HG03521 (cell line): ENCODE results near the gene PEX16.

Experiments
- ATAC-seq: cut with Tn5 transposase; IDR thresholded peaks from one replicate; pipeline ENCODE4 v1.9.1; 2021; ENCODE audit warnings: mild to moderate bottlenecking, moderate library complexity; ENCODE audit not compliant: unreplicated experiment

Gene PEX16

GRCh38 chr11:45917623-45918330 lies at the start of gene PEX16:
Gene PEX16 (minus strand): TSS chr11:45917877. CDS start chr11:45917811, 66 bp downstream.
- peak; percentile 91 for ATAC-seq

GRCh38 chr11:45964911-45965389 lies 47.3 kb upstream of the PEX16 start:
- ATAC-seq = no peak

GRCh38 chr11:45961751-45962240 lies 44.1 kb upstream of the PEX16 start:
- no peak for ATAC-seq

- ATAC-seq = no peak
Observed at GRCh38 chr11:45960387-45961095, 42.9 kb upstream of the PEX16 start.

GRCh38 chr11:45959851-45960250 lies 42.2 kb upstream of the PEX16 start:
- no peak for ATAC-seq

GRCh38 chr11:45949992-45950407 lies 32.3 kb upstream of the PEX16 start:
- ATAC-seq = no peak

GRCh38 chr11:45948356-45948755 lies 30.7 kb upstream of the PEX16 start:
- ATAC-seq = no peak

- ATAC-seq = no peak
Observed at GRCh38 chr11:45947885-45948284, 30.2 kb upstream of the PEX16 start.

- no peak for ATAC-seq
Observed at GRCh38 chr11:45945397-45945999, 27.8 kb upstream of the PEX16 start.

GRCh38 chr11:45942381-45942780 lies 24.7 kb upstream of the PEX16 start:
- no peak for ATAC-seq

- ATAC-seq = no peak
Observed at GRCh38 chr11:45941285-45941684, 23.6 kb upstream of the PEX16 start.

- ATAC-seq = no peak
Observed at GRCh38 chr11:45939836-45940235, 22.2 kb upstream of the PEX16 start.

- no peak for ATAC-seq
Observed at GRCh38 chr11:45937916-45938315, 20.2 kb upstream of the PEX16 start.

GRCh38 chr11:45936511-45937054 lies 18.9 kb upstream of the PEX16 start:
- no peak for ATAC-seq

- ATAC-seq = no peak
Observed at GRCh38 chr11:45935349-45936064, 17.8 kb upstream of the PEX16 start.

- no peak for ATAC-seq
Observed at GRCh38 chr11:45934580-45935318, 17.1 kb upstream of the PEX16 start.

GRCh38 chr11:45933846-45934579 lies 16.3 kb upstream of the PEX16 start:
- ATAC-seq = no peak

GRCh38 chr11:45933131-45933831 lies 15.6 kb upstream of the PEX16 start:
- ATAC-seq = no peak

GRCh38 chr11:45932217-45932616 lies 14.5 kb upstream of the PEX16 start:
- no peak for ATAC-seq
